Activated gamma-delta T cell treated with Interleukin-2 at 50 U/mL for 16 hours (primary cell): ENCODE data around the gene WDR77.
A peak's percentile ranks its signal among the peaks of the same experiment; 100 is the strongest.

Experiments used
- DNase-seq: peaks from one replicate; pipeline ENCODE4 v3.0.0-alpha.2; 2020

WDR77 gene

GRCh38 chr1:111467865-111468716 lies 19.0 kb upstream of the WDR77 start:
- no peak for DNase-seq

GRCh38 chr1:111466480-111466879 lies 17.4 kb upstream of the WDR77 start:
- DNase-seq: no peak

GRCh38 chr1:111465754-111466153 lies 16.7 kb upstream of the WDR77 start:
- DNase-seq: no peak

GRCh38 chr1:111463029-111463683 lies 14.1 kb upstream of the WDR77 start:
- no peak for DNase-seq

- no peak for DNase-seq
Observed at GRCh38 chr1:111462370-111463028, 13.4 kb upstream of the WDR77 start.

GRCh38 chr1:111461765-111462164 lies 12.7 kb upstream of the WDR77 start:
- no peak for DNase-seq

- no peak for DNase-seq
Observed at GRCh38 chr1:111455642-111456031, 6.6 kb upstream of the WDR77 start.

- DNase-seq: no peak
Observed at GRCh38 chr1:111454859-111455641, 6.0 kb upstream of the WDR77 start.

- DNase-seq: no peak
Observed at GRCh38 chr1:111453706-111454105, 4.7 kb upstream of the WDR77 start.

- DNase-seq: no peak
Observed at GRCh38 chr1:111452581-111452980, 3.5 kb upstream of the WDR77 start.

GRCh38 chr1:111450185-111450584 lies 1.1 kb upstream of the WDR77 start:
- DNase-seq: no peak

GRCh38 chr1:111449703-111450017 lies 604 bp upstream of the WDR77 start:
- no peak for DNase-seq

- no peak for DNase-seq
Observed at GRCh38 chr1:111448482-111448917, 556 bp downstream of the WDR77 start.

- DNase-seq: no peak
Observed at GRCh38 chr1:111446967-111447892, 1.8 kb downstream of the WDR77 start.

GRCh38 chr1:111446546-111446945 lies 2.5 kb downstream of the WDR77 start:
- DNase-seq: no peak

- DNase-seq: no peak
Observed at GRCh38 chr1:111444031-111444430, 5.0 kb downstream of the WDR77 start.

GRCh38 chr1:111442457-111442856 lies 6.6 kb downstream of the WDR77 start:
- no peak for DNase-seq

- DNase-seq: peak; percentile 60
Observed at GRCh38 chr1:111441573-111442192, 7.4 kb downstream of the WDR77 start.

- no peak for DNase-seq
Observed at GRCh38 chr1:111439461-111440351, 9.3 kb downstream of the WDR77 start.

- DNase-seq: no peak
Observed at GRCh38 chr1:111436726-111437125, 12.3 kb downstream of the WDR77 start.
